Hepatocyte (in vitro differentiated cells): Measurements from ENCODE around the gene HSD17B7. TPM values are rescaled to one million over a fixed set of nuclear protein-coding genes. Genes with fewer than 3 reads are reported as not detected.

ENCODE experiments used
- DNase-seq: peaks from one replicate; pipeline ENCODE4 v3.0.0-alpha.2; 2016; ENCODE audit warnings: low spot score
- H2AFZ ChIP-seq: fragments of 200-600 bp; sonication (generic); 2 replicates; pipeline ENCODE4 v1.6.0; 2016; ENCODE audit warnings: antibody characterized with exemption, mild to moderate bottlenecking
- H3K27ac ChIP-seq: fragments of 200-600 bp; sonication (generic); 2 replicates; pipeline ENCODE4 v1.5.1; 2016; ENCODE audit warnings: mild to moderate bottlenecking
- H3K27me3 ChIP-seq: fragments of 200-600 bp; sonication (generic); 2 replicates; pipeline ENCODE4 v1.6.1; 2016
- H3K36me3 ChIP-seq: fragments of 200-600 bp; sonication (generic); replicated peaks from 2 replicates; pipeline ENCODE4 v1.5.1; 2016; ENCODE audit warnings: low read depth; ENCODE audit not compliant: insufficient read depth
- H3K4me1 ChIP-seq: fragments of 200-600 bp; sonication (generic); 2 replicates; pipeline ENCODE4 v1.5.1; 2016; ENCODE audit warnings: mild to moderate bottlenecking, moderate library complexity; ENCODE audit not compliant: insufficient read depth
- H3K4me2 ChIP-seq: fragments of 200-600 bp; sonication (generic); 2 replicates; pipeline ENCODE4 v1.6.0; 2016
- H3K4me3 ChIP-seq: fragments of 200-600 bp; sonication (generic); 2 replicates; pipeline ENCODE4 v1.5.1; 2016; ENCODE audit warnings: mild to moderate bottlenecking
- H3K79me2 ChIP-seq: fragments of 200-600 bp; sonication (generic); 2 replicates; pipeline ENCODE4 v1.6.0; 2017; ENCODE audit warnings: mild to moderate bottlenecking
- H3K9me2 ChIP-seq: fragments of 200-600 bp; sonication (generic); replicated peaks from 2 replicates; pipeline ENCODE4 v1.6.0; 2017; ENCODE audit warnings: mild to moderate bottlenecking; ENCODE audit not compliant: insufficient read depth
- H3K9me3 ChIP-seq: fragments of 200-600 bp; sonication (generic); 2 replicates; pipeline ENCODE4 v1.5.1; 2016; ENCODE audit warnings: low read depth, mild to moderate bottlenecking
- H4K20me1 ChIP-seq: fragments of 200-600 bp; sonication (generic); 2 replicates; pipeline ENCODE4 v1.6.0; 2016; ENCODE audit warnings: mild to moderate bottlenecking; ENCODE audit not compliant: insufficient read depth, poor library complexity, severe bottlenecking
- CTCF ChIP-seq: fragments of 200-600 bp; sonication (generic); IDR thresholded peaks from 2 replicates; pipeline ENCODE4 v1.5.1; 2016; ENCODE audit warnings: antibody characterized with exemption, mild to moderate bottlenecking; ENCODE audit not compliant: poor library complexity
- EZH2 ChIP-seq: fragments of 200-600 bp; sonication (generic); IDR thresholded peaks from 2 replicates; pipeline ENCODE4 v1.6.1; 2016; ENCODE audit warnings: antibody characterized with exemption, mild to moderate bottlenecking, borderline replicate concordance
- EZH2phosphoT487 ChIP-seq: fragments of 200-600 bp; sonication (generic); IDR thresholded peaks from one replicate; pipeline ENCODE4 v1.6.1; 2018; ENCODE audit warnings: antibody characterized with exemption, mild to moderate bottlenecking, low read depth, moderate library complexity; ENCODE audit not compliant: unreplicated experiment, severe bottlenecking
- whole genome bisulfite sequencing: methylation state at CpG from one replicate; pipeline ENCODE4 v1.1.6; 2016; ENCODE audit warnings: low lambda C conversion rate; ENCODE audit errors: missing lambda C conversion rate; 5-methylcytosine and 5-hydroxymethylcytosine counted together
- polyA plus RNA-seq: library from polyadenylated mRNA; unstranded; fragments of >200 nt; fragmentation: Nextera tagmentation; extraction: Ambion mirVana; gene quantifications from 2 replicates; pipeline ENCODE4 v1.2.1, GENCODE V29; 2016
- total RNA-seq: library from RNA; depleted of rRNA; stranded (reverse); fragments of >200 nt; gene quantifications from 2 replicates; pipeline ENCODE4 v1.2.3, GENCODE V29; 2014

Gene HSD17B7
- total and polyA plus RNA-seq, 2 experiments from 2014 or later, result 41.5 to 45.8 TPM

GRCh38 chr1:162847839-162848453 lies 57.4 kb downstream of the HSD17B7 start:
- Histone ChIP-seq H3K27ac (no peak overlapping the region), H3K4me1 (no peaks in the 10 kb centered on the region), H4K20me1 (no peaks in the 10 kb centered on the region), H3K9me3 (no peaks in the 10 kb centered on the region), H3K27me3 (no peaks in the 10 kb centered on the region), H2AFZ (no peak overlapping the region), H3K4me2 (no peak overlapping the region), H3K36me3 (no peaks in the 10 kb centered on the region), H3K79me2 (no peaks in the 10 kb centered on the region), H3K4me3 (no peak overlapping the region), H3K9me2 (no peaks in the 10 kb centered on the region)
- 10% methylated on average over 3 of the region's 3 CpGs for WGBS
- TF ChIP-seq CTCF (peak; percentile 98), EZH2phosphoT487 (no peak), EZH2 (no peak)
- DNase-seq, result peak; percentile 84

- no peaks in the 10 kb centered on the region for H4K20me1 ChIP-seq
- 89% methylated on average over 2 of the region's 2 CpGs for WGBS
- H3K4me1 ChIP-seq, result no peaks in the 10 kb centered on the region
- no peak overlapping the region for H3K27ac ChIP-seq
- no peak for TF ChIP-seq CTCF
- TF ChIP-seq EZH2, result no peak
- no peak overlapping the region for H2AFZ ChIP-seq
- H3K79me2 ChIP-seq, result no peaks in the 10 kb centered on the region
- no peaks in the 10 kb centered on the region for H3K27me3 ChIP-seq
- no peaks in the 10 kb centered on the region for H3K36me3 ChIP-seq
- H3K4me3 ChIP-seq, result no peak overlapping the region
- H3K9me3 ChIP-seq, result no peaks in the 10 kb centered on the region
- DNase-seq, result no peak
- H3K4me2 ChIP-seq, result no peak overlapping the region
- no peaks in the 10 kb centered on the region for H3K9me2 ChIP-seq
These were observed 59.2 kb downstream of the HSD17B7 start for GRCh38 chr1:162849711-162850110.

- TF ChIP-seq EZH2 (no peak), EZH2phosphoT487 (no peak), CTCF (no peak)
- no peaks in the 10 kb centered on the region for H3K27me3 ChIP-seq
- no peaks in the 10 kb centered on the region for H4K20me1 ChIP-seq
- no peaks in the 10 kb centered on the region for H3K9me2 ChIP-seq
- no peak for DNase-seq
- no peaks in the 10 kb centered on the region for H3K9me3 ChIP-seq
- no peak overlapping the region for H3K4me2 ChIP-seq
- 100% methylated on average over 1 of the region's 1 CpG for WGBS
- H3K79me2 ChIP-seq, result no peaks in the 10 kb centered on the region
- H3K4me3 ChIP-seq, result no peak overlapping the region
- no peak overlapping the region for H2AFZ ChIP-seq
- no peak overlapping the region for H3K27ac ChIP-seq
- no peaks in the 10 kb centered on the region for H3K4me1 ChIP-seq
- H3K36me3 ChIP-seq, result no peaks in the 10 kb centered on the region
These were observed 60.8 kb downstream of the HSD17B7 start for GRCh38 chr1:162851341-162851740.
